Ishikawa (cell line): ENCODE data around the gene CYP2B6.

Source experiments
- CEBPB ChIP-seq: IDR thresholded peaks from 2 replicates; pipeline ENCODE4 v1.6.1; 2012
- EGR1 ChIP-seq: IDR thresholded peaks from 2 replicates; pipeline ENCODE4 v1.6.1; 2012
- EP300 ChIP-seq: IDR thresholded peaks from 2 replicates; pipeline ENCODE4 v1.6.1; 2012; ENCODE audit warnings: borderline replicate concordance
- FOXM1 ChIP-seq: IDR thresholded peaks from 2 replicates; pipeline ENCODE4 v1.6.1; 2012; ENCODE audit warnings: low read depth, borderline replicate concordance
- MAX ChIP-seq: IDR thresholded peaks from 2 replicates; pipeline ENCODE4 v1.6.1; 2012
- REST ChIP-seq: IDR thresholded peaks from 2 replicates; pipeline ENCODE4 v1.6.1; 2012; ENCODE audit warnings: low read depth, mild to moderate bottlenecking
- TAF1 ChIP-seq: IDR thresholded peaks from 2 replicates; pipeline ENCODE4 v1.6.1; 2012; ENCODE audit warnings: low read depth, mild to moderate bottlenecking
- TCF12 ChIP-seq: IDR thresholded peaks from 2 replicates; pipeline ENCODE4 v1.6.1; 2012; ENCODE audit warnings: low read depth
- TEAD4 ChIP-seq: IDR thresholded peaks from 2 replicates; pipeline ENCODE4 v1.6.1; 2012
- USF1 ChIP-seq: IDR thresholded peaks from 2 replicates; pipeline ENCODE4 v1.6.1; 2012
- YY1 ChIP-seq: IDR thresholded peaks from 2 replicates; pipeline ENCODE4 v1.6.1; 2012; ENCODE audit warnings: low read depth

GRCh38 chr19:41013359-41013758, 22.3 kb downstream of the CYP2B6 start:
- TF ChIP-seq EP300 (no peak), YY1 (no peak), TEAD4 (no peak), REST (no peak), TAF1 (no peak), CEBPB (no peak), MAX (no peak), USF1 (no peak), TCF12 (no peak), EGR1 (no peak), FOXM1 (no peak)
